GM23338 (cell line): ENCODE measurements around the gene VSTM2L. TPM values are rescaled to one million over a fixed set of nuclear protein-coding genes. Genes with fewer than 3 reads are reported as not detected.

ENCODE experiments used
- ATAC-seq: fragments of 200-7000 bp; cut with Tn5 transposase; 3 replicates; pipeline ENCODE4 v1.9.1; 2020
- DNase-seq: peaks from one replicate; pipeline ENCODE4 v3.0.0-alpha.2; 2015; ENCODE audit warnings: low spot score
- H2AFZ ChIP-seq: fragments of 200-600 bp; sonication (generic); 2 replicates; pipeline ENCODE4 v1.8.0; 2016; ENCODE audit warnings: antibody characterized with exemption, mild to moderate bottlenecking, moderate library complexity
- H3F3A ChIP-seq: fragments of 200-600 bp; sonication (generic); replicated peaks from 2 replicates; pipeline ENCODE4 v1.8.0; 2017; ENCODE audit warnings: antibody characterized with exemption, mixed run types, low read depth
- H3K27ac ChIP-seq: fragments of 200-600 bp; sonication (generic); 2 replicates; pipeline ENCODE4 v1.6.1; 2016; ENCODE audit warnings: low read depth
- H3K27me3 ChIP-seq: fragments of 200-600 bp; sonication (generic); 2 replicates; pipeline ENCODE4 v1.8.0; 2016; ENCODE audit warnings: mild to moderate bottlenecking, mixed run types, moderate library complexity; ENCODE audit not compliant: insufficient read depth
- H3K36me3 ChIP-seq: fragments of 200-600 bp; sonication (generic); 2 replicates; pipeline ENCODE4 v1.8.0; 2016; ENCODE audit warnings: mild to moderate bottlenecking; ENCODE audit not compliant: insufficient read depth
- H3K4me1 ChIP-seq: fragments of 200-600 bp; sonication (generic); 2 replicates; pipeline ENCODE4 v1.8.0; 2016; ENCODE audit warnings: mild to moderate bottlenecking, moderate library complexity; ENCODE audit not compliant: insufficient read depth
- H3K4me2 ChIP-seq: fragments of 200-600 bp; sonication (generic); 2 replicates; pipeline ENCODE4 v1.7.1; 2017; ENCODE audit warnings: mixed run types
- H3K4me3 ChIP-seq: fragments of 200-600 bp; sonication (generic); 2 replicates; pipeline ENCODE4 v1.6.1; 2016; ENCODE audit warnings: mixed run types
- H3K79me2 ChIP-seq: fragments of 200-600 bp; sonication (generic); replicated peaks from 2 replicates; pipeline ENCODE4 v1.8.0; 2017; ENCODE audit warnings: mild to moderate bottlenecking; ENCODE audit not compliant: insufficient read depth
- H3K9me2 ChIP-seq: fragments of 200-600 bp; sonication (generic); 2 replicates; pipeline ENCODE4 v1.8.0; 2017; ENCODE audit not compliant: insufficient read depth
- H4K20me1 ChIP-seq: fragments of 200-600 bp; sonication (generic); replicated peaks from 2 replicates; pipeline ENCODE4 v1.8.0; 2017; ENCODE audit warnings: mild to moderate bottlenecking; ENCODE audit not compliant: insufficient read depth
- H3K27ac Mint-ChIP-seq: 2 replicates; pipeline ENCODE4 v1.8.0; 2020; ENCODE audit warnings: inconsistent platforms, mild to moderate bottlenecking, moderate library complexity, mixed read lengths
- H3K27me3 Mint-ChIP-seq: 3 replicates; pipeline ENCODE4 v1.8.0; 2022; ENCODE audit warnings: low read depth, mild to moderate bottlenecking, moderate library complexity, mixed read lengths, inconsistent platforms; ENCODE audit not compliant: insufficient read depth, poor library complexity
- H3K36me3 Mint-ChIP-seq: 3 replicates; pipeline ENCODE4 v1.8.0; 2021; ENCODE audit warnings: low read depth, mild to moderate bottlenecking, inconsistent platforms, moderate library complexity, mixed read lengths
- H3K4me1 Mint-ChIP-seq: 3 replicates; pipeline ENCODE4 v1.8.0; 2020; ENCODE audit warnings: mild to moderate bottlenecking, inconsistent platforms, mixed read lengths
- H3K4me3 Mint-ChIP-seq: 3 replicates; pipeline ENCODE4 v1.8.0; 2021; ENCODE audit warnings: moderate library complexity, mild to moderate bottlenecking, inconsistent platforms, mixed read lengths
- H3K9me3 Mint-ChIP-seq: 3 replicates; pipeline ENCODE4 v1.8.0; 2020; ENCODE audit warnings: moderate library complexity, mild to moderate bottlenecking, inconsistent platforms, mixed read lengths
- CREB1 ChIP-seq: fragments of 250-450 bp; sonication (Bioruptor Pico); IDR thresholded peaks from 2 replicates; pipeline ENCODE4 v1.5.0; 2020; ENCODE audit warnings: low read depth, mild to moderate bottlenecking, moderate library complexity
- EZH2phosphoT487 ChIP-seq: fragments of 200-600 bp; sonication (generic); IDR thresholded peaks from one replicate; pipeline ENCODE4 v1.8.1; 2018; ENCODE audit warnings: antibody characterized with exemption; ENCODE audit not compliant: unreplicated experiment
- JUNB ChIP-seq: IDR thresholded peaks from one replicate; pipeline ENCODE4 v1.6.1; 2016; ENCODE audit warnings: antibody characterized with exemption; ENCODE audit not compliant: unreplicated experiment
- POLR2AphosphoS5 ChIP-seq: IDR thresholded peaks from 2 replicates; pipeline ENCODE4 v1.6.1; 2016; ENCODE audit warnings: antibody characterized with exemption, low read depth
- STAT1 ChIP-seq: IDR thresholded peaks from one replicate; pipeline ENCODE4 v1.6.1; 2016; ENCODE audit warnings: antibody characterized with exemption; ENCODE audit not compliant: unreplicated experiment
- ZNF331 ChIP-seq: fragments of 250-450 bp; sonication (Bioruptor Pico); IDR thresholded peaks from 2 replicates; pipeline ENCODE4 v1.5.0; 2020; ENCODE audit warnings: low read depth, mild to moderate bottlenecking, moderate library complexity
- polyA plus RNA-seq: library from polyadenylated mRNA; unstranded; fragments of >200 nt; fragmentation: Nextera tagmentation; extraction: Ambion mirVana; gene quantifications from 2 replicates; pipeline ENCODE4 v1.2.1, GENCODE V29; 2016
- total RNA-seq: library from RNA; depleted of rRNA; stranded (reverse); fragments of >200 nt; shearing (Covaris generic); gene quantifications from 2 replicates; pipeline ENCODE4 v1.2.3, GENCODE V29; 2014
- TF ChIP-seq, protein P1 (sequence below): IDR thresholded peaks from one replicate; pipeline ENCODE4 v1.6.1; 2018; ENCODE audit warnings: antibody characterized with exemption; ENCODE audit not compliant: unreplicated experiment
- TF ChIP-seq, protein P2 (sequence below): fragments of 250-450 bp; sonication (Bioruptor Pico); IDR thresholded peaks from 2 replicates; pipeline ENCODE4 v1.5.0; 2020; ENCODE audit warnings: mild to moderate bottlenecking, moderate library complexity

The VSTM2L gene
- total and polyA plus RNA-seq, 2 experiments from 2014 or later: 0.60 to 1.9 TPM

GRCh38 chr20:37931153-37931922 lies 28.4 kb downstream of the VSTM2L start (continued):
- TF ChIP-seq, protein P1, sequence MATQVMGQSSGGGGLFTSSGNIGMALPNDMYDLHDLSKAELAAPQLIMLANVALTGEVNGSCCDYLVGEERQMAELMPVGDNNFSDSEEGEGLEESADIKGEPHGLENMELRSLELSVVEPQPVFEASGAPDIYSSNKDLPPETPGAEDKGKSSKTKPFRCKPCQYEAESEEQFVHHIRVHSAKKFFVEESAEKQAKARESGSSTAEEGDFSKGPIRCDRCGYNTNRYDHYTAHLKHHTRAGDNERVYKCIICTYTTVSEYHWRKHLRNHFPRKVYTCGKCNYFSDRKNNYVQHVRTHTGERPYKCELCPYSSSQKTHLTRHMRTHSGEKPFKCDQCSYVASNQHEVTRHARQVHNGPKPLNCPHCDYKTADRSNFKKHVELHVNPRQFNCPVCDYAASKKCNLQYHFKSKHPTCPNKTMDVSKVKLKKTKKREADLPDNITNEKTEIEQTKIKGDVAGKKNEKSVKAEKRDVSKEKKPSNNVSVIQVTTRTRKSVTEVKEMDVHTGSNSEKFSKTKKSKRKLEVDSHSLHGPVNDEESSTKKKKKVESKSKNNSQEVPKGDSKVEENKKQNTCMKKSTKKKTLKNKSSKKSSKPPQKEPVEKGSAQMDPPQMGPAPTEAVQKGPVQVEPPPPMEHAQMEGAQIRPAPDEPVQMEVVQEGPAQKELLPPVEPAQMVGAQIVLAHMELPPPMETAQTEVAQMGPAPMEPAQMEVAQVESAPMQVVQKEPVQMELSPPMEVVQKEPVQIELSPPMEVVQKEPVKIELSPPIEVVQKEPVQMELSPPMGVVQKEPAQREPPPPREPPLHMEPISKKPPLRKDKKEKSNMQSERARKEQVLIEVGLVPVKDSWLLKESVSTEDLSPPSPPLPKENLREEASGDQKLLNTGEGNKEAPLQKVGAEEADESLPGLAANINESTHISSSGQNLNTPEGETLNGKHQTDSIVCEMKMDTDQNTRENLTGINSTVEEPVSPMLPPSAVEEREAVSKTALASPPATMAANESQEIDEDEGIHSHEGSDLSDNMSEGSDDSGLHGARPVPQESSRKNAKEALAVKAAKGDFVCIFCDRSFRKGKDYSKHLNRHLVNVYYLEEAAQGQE: no peak
- no peak for TF ChIP-seq STAT1
- TF ChIP-seq POLR2AphosphoS5: no peak
- no peak for TF ChIP-seq JUNB
- no peak for TF ChIP-seq ZNF331 (CRISPR knock-in tag)

- Histone ChIP-seq H3K36me3 (no peaks in the 10 kb centered on the region), H3K4me1 (peaks cover 15% of the 10 kb centered on the region; the same call in 1 of the 2 replicates), H3K27ac (no peak overlapping the region), H2AFZ (no peak overlapping the region), H3K9me2 (no peaks in the 10 kb centered on the region), H3K4me2 (no peak overlapping the region), H4K20me1 (no peaks in the 10 kb centered on the region), H3F3A (no peaks in the 10 kb centered on the region), H3K4me3 (no peak overlapping the region), H3K27me3 (no peaks in the 10 kb centered on the region), H3K79me2 (no peaks in the 10 kb centered on the region)
- DNase-seq (no peak), ATAC-seq (no peak)
- no peak overlapping the region for H3K27ac Mint-ChIP-seq
- no peak overlapping the region for H3K4me3 Mint-ChIP-seq
- H3K4me1 Mint-ChIP-seq: peaks cover 38% of the 10 kb centered on the region
- H3K9me3 Mint-ChIP-seq: no peaks in the 10 kb centered on the region
- no peaks in the 10 kb centered on the region; the same call in 2 of the 3 replicates for H3K36me3 Mint-ChIP-seq
- H3K27me3 Mint-ChIP-seq: peaks cover 8% of the 10 kb centered on the region
- TF ChIP-seq, protein P1: no peak
- TF ChIP-seq EZH2phosphoT487 (no peak), STAT1 (no peak), CREB1 (CRISPR knock-in tag) (no peak)
- TF ChIP-seq, protein P2, sequence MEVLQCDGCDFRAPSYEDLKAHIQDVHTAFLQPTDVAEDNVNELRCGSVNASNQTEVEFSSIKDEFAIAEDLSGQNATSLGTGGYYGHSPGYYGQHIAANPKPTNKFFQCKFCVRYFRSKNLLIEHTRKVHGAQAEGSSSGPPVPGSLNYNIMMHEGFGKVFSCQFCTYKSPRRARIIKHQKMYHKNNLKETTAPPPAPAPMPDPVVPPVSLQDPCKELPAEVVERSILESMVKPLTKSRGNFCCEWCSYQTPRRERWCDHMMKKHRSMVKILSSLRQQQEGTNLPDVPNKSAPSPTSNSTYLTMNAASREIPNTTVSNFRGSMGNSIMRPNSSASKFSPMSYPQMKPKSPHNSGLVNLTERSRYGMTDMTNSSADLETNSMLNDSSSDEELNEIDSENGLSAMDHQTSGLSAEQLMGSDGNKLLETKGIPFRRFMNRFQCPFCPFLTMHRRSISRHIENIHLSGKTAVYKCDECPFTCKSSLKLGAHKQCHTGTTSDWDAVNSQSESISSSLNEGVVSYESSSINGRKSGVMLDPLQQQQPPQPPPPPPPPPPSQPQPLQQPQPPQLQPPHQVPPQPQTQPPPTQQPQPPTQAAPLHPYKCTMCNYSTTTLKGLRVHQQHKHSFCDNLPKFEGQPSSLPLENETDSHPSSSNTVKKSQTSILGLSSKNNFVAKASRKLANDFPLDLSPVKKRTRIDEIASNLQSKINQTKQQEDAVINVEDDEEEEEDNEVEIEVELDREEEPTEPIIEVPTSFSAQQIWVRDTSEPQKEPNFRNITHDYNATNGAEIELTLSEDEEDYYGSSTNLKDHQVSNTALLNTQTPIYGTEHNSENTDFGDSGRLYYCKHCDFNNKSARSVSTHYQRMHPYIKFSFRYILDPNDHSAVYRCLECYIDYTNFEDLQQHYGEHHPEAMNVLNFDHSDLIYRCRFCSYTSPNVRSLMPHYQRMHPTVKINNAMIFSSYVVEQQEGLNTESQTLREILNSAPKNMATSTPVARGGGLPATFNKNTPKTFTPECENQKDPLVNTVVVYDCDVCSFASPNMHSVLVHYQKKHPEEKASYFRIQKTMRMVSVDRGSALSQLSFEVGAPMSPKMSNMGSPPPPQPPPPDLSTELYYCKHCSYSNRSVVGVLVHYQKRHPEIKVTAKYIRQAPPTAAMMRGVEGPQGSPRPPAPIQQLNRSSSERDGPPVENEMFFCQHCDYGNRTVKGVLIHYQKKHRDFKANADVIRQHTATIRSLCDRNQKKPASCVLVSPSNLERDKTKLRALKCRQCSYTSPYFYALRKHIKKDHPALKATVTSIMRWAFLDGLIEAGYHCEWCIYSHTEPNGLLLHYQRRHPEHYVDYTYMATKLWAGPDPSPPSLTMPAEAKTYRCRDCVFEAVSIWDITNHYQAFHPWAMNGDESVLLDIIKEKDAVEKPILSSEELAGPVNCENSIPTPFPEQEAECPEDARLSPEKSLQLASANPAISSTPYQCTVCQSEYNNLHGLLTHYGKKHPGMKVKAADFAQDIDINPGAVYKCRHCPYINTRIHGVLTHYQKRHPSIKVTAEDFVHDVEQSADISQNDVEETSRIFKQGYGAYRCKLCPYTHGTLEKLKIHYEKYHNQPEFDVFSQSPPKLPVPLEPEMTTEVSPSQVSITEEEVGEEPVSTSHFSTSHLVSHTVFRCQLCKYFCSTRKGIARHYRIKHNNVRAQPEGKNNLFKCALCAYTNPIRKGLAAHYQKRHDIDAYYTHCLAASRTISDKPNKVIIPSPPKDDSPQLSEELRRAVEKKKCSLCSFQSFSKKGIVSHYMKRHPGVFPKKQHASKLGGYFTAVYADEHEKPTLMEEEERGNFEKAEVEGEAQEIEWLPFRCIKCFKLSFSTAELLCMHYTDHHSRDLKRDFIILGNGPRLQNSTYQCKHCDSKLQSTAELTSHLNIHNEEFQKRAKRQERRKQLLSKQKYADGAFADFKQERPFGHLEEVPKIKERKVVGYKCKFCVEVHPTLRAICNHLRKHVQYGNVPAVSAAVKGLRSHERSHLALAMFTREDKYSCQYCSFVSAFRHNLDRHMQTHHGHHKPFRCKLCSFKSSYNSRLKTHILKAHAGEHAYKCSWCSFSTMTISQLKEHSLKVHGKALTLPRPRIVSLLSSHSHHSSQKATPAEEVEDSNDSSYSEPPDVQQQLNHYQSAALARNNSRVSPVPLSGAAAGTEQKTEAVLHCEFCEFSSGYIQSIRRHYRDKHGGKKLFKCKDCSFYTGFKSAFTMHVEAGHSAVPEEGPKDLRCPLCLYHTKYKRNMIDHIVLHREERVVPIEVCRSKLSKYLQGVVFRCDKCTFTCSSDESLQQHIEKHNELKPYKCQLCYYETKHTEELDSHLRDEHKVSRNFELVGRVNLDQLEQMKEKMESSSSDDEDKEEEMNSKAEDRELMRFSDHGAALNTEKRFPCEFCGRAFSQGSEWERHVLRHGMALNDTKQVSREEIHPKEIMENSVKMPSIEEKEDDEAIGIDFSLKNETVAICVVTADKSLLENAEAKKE (CRISPR knock-in tag): no peak
These were observed 29.1 kb downstream of the VSTM2L start for GRCh38 chr20:37932074-37932473.
